ENCODE data around the gene PPIL4. TPM values are rescaled to one million over a fixed set of nuclear protein-coding genes. Genes with fewer than 3 reads are reported as not detected.
"Not testable (repeated sequence)": the region's sequence is repeated elsewhere in the genome, so short reads cannot be mapped to it uniquely, and the experiment has no call there.

PPIL4 gene
- total and polyA plus RNA-seq, 12 donors, result 9.4 to 22.0 (median 17.6) TPM

- Histone ChIP-seq H3K27ac (no peak overlapping the region), H3K4me3 (no peak overlapping the region), H3K27me3 (peaks cover 0 to 34% (median 10%) of the 10 kb centered on the region in 7 donors), H3K9me3 (no peaks in the 10 kb centered on the region), H3K36me3 (no peaks in the 10 kb centered on the region), H3K4me1 (peaks cover 0 to 18% (median 0%) of the 10 kb centered on the region in 9 donors)
- no peak for ATAC-seq
- DNase-seq, result no peak
- intact Hi-C loops (cut with DNase I), result no loop called here
- no peak for TF ChIP-seq CTCF (IDR thresholded peaks at IDR 0.05)
- 73 to 76% methylated on average over 4 of the region's 4 CpGs for WGBS, 2 donors
Observed at GRCh38 chr6:149467265-149467664, 78.6 kb downstream of the PPIL4 start.

- WGBS, 2 donors, result 55 to 60% methylated on average over 8 of the region's 8 CpGs
- Histone ChIP-seq H3K4me1 (peaks cover 0 to 18% (median 0%) of the 10 kb centered on the region in 9 donors), H3K36me3 (peaks cover 0 to 9% (median 0%) of the 10 kb centered on the region in 9 donors), H3K4me3 (no peak overlapping the region), H3K9me3 (no peaks in the 10 kb centered on the region), H3K27ac (no peak overlapping the region), H3K27me3 (peaks cover 0 to 41% (median 28%) of the 10 kb centered on the region in 7 donors)
- TF ChIP-seq CTCF (IDR thresholded peaks at IDR 0.05), result no peak
- ATAC-seq (peak in 1 of 8 donors; percentile 39), DNase-seq (no peak)
- intact Hi-C loops (cut with DNase I), result loop anchor here in 1 of 10 donors (5.0 kb wide), 1 partner anchor 33 kb away; no protein-coding TSS in a partner anchor
Observed at GRCh38 chr6:149464411-149464810, 81.4 kb downstream of the PPIL4 start.

- no peaks in the 10 kb centered on the region for H3K9me3 ChIP-seq
- intact Hi-C loops (cut with DNase I), result loop anchor here in 1 of 10 donors (5.0 kb wide), 1 partner anchor 34 kb away; no protein-coding TSS in a partner anchor
- H3K4me3 ChIP-seq, result no peak overlapping the region
- ATAC-seq (peak in 2 of 8 donors; percentile 21 to 24), DNase-seq (no peak)
- H3K4me1 ChIP-seq, result peaks cover 0 to 18% (median 0%) of the 10 kb centered on the region in 9 donors
- no peak for TF ChIP-seq CTCF (IDR thresholded peaks at IDR 0.05)
- H3K27ac ChIP-seq, result no peak overlapping the region
- peaks cover 0 to 42% (median 32%) of the 10 kb centered on the region in 7 donors for H3K27me3 ChIP-seq
- H3K36me3 ChIP-seq, result peaks cover 0 to 14% (median 0%) of the 10 kb centered on the region in 9 donors
- 73 to 76% methylated on average over 4 of the region's 4 CpGs for WGBS, 2 donors
Observed at GRCh38 chr6:149463781-149464180, 82.1 kb downstream of the PPIL4 start.

- H3K4me3 ChIP-seq, DNase-seq, ATAC-seq, H3K9me3 ChIP-seq: not testable (repeated sequence)
- WGBS, 2 donors, result 94 to 96% methylated on average over 7 of the region's 7 CpGs
- H3K27me3 ChIP-seq, result peaks cover 0 to 37% (median 32%) of the 10 kb centered on the region in 7 donors
- H3K4me1 ChIP-seq, result peaks cover 0 to 24% (median 6%) of the 10 kb centered on the region in 9 donors
- intact Hi-C loops (cut with DNase I), result loop anchor here in 1 of 10 donors (5.0 kb wide), 1 partner anchor 35 kb away; no protein-coding TSS in a partner anchor
- peaks cover 0 to 21% (median 0%) of the 10 kb centered on the region in 9 donors for H3K36me3 ChIP-seq
- peak overlapping the region in 1 of 10 donors; percentile 16 for H3K27ac ChIP-seq
Observed at GRCh38 chr6:149462712-149463111, 83.1 kb downstream of the PPIL4 start.

- no peak overlapping the region for H3K27ac ChIP-seq
- no peaks in the 10 kb centered on the region for H3K9me3 ChIP-seq
- no peak overlapping the region for H3K4me3 ChIP-seq
- DNase-seq (no peak), ATAC-seq (no peak)
- no peak for TF ChIP-seq CTCF (IDR thresholded peaks at IDR 0.05)
- H3K4me1 ChIP-seq, result peaks cover 0 to 31% (median 15%) of the 10 kb centered on the region in 9 donors
- H3K27me3 ChIP-seq, result peaks cover 0 to 37% (median 26%) of the 10 kb centered on the region in 7 donors
- WGBS, 2 donors, result 77 to 92% methylated on average over 5 of the region's 5 CpGs
- peaks cover 0 to 24% (median 0%) of the 10 kb centered on the region in 9 donors for H3K36me3 ChIP-seq
- intact Hi-C loops (cut with DNase I), result loop anchor here in 1 of 10 donors (5.0 kb wide), 1 partner anchor 36 kb away; no protein-coding TSS in a partner anchor
Observed at GRCh38 chr6:149461670-149462069, 84.2 kb downstream of the PPIL4 start.

GRCh38 chr6:149460249-149460648 is 85.6 kb downstream of the PPIL4 start:
- ATAC-seq, result not testable (repeated sequence)

More at GRCh38 chr6:149460249-149460648, 85.6 kb downstream of the PPIL4 start:
- Histone ChIP-seq H3K27me3 (peaks cover 0 to 32% (median 19%) of the 10 kb centered on the region in 7 donors), H3K4me1 (peaks cover 4 to 30% (median 22%) of the 10 kb centered on the region in 9 donors), H3K36me3 (peaks cover 0 to 29% (median 0%) of the 10 kb centered on the region in 9 donors)
- H3K27ac ChIP-seq, DNase-seq, H3K4me3 ChIP-seq, H3K9me3 ChIP-seq: not testable (repeated sequence)
- intact Hi-C loops (cut with DNase I), result loop anchor here in 1 of 10 donors (5.0 kb wide), 1 partner anchor 37 kb away; no protein-coding TSS in a partner anchor
- WGBS, 2 donors, result 79 to 80% methylated on average over 3 of the region's 3 CpGs

Data from heart right ventricle (tissue), 16 donors.